ENCODE measurements around the gene PSKH1.
"Not testable (repeated sequence)": the region's sequence is repeated elsewhere in the genome, so short reads cannot be mapped to it uniquely, and the experiment has no call there.

The PSKH1 gene

DNA sequence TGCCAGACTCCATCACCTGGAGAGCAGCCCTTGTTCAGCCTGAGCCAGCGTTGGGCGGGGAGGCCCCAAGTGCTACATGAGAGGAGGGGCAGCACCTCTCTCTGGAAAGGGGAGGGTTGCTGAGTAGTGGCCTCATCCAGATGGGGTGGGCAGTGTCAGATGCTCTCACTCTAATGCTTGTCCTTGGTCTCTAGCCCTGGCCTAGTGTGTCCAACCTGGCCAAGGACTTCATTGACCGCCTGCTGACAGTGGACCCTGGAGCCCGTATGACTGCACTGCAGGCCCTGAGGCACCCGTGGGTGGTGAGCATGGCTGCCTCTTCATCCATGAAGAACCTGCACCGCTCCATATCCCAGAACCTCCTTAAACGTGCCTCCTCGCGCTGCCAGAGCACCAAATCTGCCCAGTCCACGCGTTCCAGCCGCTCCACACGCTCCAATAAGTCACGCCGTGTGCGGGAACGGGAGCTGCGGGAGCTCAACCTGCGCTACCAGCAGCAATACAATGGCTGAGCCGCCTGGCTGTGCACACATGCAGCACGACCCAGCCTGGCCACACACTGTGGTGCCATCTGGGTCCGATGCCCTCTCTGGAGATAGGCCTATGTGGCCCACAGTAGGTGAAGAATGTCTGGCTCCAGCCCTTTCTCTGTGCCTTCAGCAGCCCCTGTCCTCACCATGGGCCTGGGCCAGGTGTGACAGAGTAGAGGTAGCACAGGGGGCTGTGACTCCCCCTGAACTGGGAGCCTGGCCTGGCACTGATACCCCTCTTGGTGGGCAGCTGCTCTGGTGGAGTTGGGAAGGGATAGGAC, 34.3 kb downstream of the PSKH1 start:
- no peak for DNase-seq

DNA sequence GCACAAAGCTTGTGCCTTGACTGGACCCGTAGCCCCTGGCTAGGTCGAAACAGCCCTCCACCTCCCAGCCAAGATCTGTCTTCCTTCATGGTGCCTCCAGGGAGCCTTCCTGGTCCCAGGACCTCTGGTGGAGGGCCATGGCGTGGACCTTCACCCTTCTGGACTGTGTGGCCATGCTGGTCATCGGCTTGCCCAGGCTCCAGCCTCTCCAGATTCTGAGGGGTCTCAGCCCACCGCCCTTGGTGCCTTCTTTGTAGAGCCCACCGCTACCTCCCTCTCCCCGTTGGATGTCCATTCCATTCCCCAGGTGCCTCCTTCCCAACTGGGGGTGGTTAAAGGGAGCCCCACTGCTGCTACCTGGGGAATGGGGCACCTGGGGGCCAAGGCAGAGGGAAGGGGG, 35.1 kb downstream of the PSKH1 start:
- DNase-seq = no peak

DNA sequence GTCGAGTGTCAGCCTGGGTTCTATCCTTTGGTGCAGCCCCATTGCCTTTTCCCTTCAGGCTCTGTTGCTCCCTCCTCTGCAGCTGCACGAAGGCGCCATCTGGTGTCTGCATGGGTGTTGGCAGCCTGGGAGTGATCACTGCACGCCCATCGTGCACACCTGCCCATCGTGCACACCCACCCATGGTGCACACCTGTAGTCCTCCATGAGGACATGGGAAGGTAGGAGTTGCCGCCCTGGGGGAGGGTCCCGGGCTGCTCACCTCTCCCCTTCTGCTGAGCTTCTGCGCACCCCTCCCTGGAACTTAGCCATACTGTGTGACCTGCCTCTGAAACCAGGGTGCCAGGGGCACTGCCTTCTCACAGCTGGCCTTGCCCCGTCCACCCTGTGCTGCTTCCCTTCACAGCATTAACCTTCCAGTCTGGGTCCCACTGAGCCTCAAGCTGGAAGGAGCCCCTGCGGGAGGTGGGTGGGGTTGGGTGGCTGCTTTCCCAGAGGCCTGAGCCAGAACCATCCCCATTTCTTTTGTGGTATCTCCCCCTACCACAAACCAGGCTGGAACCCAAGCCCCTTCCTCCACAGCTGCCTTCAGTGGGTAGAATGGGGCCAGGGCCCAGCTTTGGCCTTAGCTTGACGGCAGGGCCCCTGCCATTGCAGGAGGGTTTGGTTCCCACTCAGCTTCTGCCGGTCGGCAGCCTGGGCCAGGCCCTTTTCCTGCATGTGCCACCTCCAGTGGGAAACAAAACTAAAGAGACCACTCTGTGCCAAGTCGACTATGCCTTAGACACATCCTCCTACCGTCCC, 35.7 kb downstream of the PSKH1 start:
- peak; percentile 81 to 85 for DNase-seq

DNA sequence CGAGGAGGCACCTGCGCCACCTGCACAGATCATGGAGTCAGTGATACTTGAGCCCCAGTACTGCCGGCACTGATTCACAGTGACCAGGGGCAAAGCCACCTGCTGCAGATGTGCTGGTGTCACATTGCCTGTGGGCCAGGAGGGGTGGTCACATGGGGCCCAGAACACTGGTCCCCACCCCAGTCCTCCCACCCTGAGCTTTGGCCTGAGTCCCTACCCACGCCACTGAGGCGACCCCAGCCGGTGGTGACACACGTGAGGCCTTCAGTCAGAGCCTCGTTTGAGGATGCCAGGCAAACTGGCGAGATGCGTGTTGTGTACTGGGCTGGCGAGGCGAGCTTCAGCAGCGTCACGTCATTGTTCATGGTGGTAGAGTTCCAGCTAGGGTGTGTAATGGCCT, 37.1 kb downstream of the PSKH1 start:
- no peak for DNase-seq

DNA sequence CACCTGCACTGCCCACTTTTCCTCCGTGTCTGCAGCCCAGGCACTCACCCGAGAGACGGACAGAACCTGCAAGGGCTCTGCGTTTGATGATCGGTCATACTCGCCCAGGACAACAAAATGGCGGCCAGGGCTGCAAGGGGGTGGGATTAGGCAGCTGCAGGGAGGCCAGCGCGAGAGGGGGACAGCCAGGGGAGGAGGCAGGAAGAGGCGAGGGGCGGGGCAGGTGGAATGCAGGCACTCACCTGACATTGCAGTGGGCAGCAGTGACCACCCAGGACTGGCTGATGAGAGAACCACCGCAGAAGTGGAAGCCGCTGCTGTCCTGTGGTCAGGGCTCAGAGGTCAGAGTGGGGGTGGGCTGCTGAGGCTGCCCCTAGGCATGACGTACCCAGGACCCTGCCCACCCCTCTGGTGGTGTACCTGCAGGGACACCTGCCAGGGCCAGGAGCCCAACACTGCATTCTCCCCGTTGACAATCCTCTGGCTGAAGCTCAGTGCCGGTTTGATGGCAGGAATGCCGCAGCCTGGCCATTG, 37.7 kb downstream of the PSKH1 start:
- no peak for DNase-seq

DNA sequence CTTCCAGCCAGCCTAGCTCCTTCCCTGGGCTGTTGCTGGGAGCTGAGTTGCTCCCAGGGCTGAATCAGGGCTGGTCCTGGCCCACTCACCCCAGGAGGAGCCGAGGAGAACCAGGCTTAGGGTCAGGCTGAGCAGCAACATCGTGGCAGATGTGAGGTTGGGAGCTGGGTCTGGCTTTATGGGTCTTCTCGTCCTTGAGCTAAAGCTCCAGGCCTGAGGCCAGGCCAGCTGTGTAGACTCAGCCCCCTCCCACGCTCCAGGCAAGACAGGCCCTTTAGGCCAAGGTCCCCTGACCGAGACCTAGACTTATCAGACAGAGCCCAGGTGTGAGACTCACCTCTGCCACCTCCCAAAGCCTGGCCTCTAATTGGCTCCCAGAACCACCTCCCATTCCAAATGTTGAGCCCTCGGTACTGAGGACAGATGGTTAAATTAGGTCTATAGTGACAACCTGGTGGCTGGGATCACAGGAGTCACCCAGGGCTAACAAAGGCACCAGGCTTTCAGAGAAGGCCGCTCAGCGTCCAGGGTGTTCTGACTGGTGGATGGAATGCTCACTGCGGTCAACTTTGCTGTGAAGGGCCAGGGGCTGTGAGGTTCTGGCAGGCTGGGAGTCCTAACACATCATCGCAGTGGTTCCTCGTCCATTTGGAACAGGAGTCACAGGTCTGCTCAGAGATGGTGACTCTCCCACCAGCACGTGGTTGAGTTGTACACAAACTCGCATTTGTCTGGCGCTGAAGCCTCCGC, 38.8 kb downstream of the PSKH1 start, which contains the start of gene CTRL:
Gene CTRL (minus strand): TSS at position 151 of the 750 bp plus-strand sequence. CDS start 10 bp downstream, at position 141.
- no peak for DNase-seq

DNA sequence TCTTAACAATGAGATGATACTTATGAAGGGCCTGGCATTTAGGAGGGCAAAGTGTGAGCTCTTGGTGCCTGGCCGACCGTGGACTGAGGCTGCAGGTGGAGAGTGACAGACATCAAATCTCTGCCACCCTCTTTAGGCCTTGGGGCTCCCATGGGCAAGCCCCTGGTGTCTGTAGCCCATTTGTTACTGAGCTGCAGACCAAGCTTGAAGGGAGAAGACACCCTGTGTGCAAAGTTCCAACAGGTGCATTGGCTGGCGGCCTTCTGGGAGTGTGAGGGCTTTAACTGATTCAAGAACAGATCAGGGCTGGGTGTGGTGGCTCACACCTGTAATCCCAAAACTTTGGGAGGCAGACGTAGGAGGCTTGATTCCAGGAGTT, 39.4 kb downstream of the PSKH1 start:
- DNase-seq = no peak

DNA sequence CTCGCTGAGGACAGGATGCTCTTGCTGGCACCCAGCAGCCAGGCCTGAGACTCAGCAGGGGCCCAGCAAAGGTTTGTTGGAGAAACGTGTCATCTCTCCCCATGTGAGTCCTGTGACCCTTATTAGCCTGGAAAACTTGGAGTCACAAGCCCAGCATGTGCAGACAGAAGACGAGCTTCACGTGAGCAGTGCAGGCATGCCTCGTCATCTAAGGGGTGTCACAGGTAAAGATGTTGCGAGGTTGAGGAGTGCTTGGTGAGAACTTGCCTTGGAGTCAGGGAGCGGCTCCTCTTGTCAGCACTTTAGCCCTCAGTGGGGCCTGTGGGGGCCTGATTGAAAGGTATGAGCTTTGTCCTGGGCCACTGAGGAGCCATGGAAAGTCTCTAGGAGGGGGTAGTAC, 40.8 kb downstream of the PSKH1 start:
- DNase-seq = no peak

DNA sequence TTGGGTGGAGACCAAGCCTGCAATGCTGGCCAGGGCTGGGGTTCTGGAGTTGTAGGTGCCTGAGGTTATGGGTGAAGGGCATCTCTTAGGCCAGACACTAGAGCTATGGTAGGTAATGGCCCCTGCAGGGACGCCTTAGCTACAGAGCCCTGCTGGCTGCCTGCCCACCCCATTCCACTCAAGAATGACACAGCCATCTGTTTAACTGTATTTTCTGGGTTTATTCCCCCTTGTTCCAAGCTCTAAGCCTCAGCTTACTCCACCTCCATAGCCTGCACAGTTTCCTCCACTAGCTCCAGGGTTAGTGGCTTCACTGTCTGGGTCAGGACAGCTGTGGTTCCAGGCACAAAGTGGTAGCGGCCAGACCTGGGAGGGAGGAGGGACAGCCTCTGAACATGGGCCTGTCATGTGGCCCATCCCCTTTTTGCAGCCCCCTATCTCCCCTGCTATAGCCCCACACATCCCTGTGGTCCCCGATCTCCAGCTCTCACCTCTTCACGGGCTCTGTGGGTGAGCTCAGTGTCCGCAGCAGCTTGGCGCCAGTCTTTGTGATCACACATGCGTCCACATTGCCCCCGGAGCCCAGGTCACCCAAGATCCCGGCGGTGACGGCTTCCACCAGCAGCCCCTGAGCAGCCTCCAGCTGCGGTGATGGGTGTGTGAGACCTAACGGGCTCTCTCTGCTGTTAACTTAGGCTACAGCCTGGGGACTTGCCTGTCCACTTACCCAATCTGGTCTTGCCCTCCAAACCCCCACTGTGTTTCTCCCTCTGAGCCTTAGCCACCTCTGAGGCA, 41.4 kb downstream of the PSKH1 start:
- DNase-seq = no peak

DNA sequence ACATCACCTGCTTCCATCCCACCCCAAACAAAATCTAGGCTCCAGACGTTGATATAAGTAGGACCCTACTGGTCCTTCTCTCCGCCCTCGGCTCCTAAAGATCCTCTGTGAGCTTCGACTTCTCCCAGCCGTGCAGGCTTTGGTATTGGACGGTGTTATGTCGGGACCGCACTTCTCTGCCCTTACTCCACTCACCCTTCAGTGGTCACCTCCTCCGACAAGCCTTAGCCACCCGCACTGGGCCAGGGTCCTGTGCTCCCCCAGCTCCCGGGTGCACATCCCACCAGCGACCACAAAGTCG, 42.0 kb downstream of the PSKH1 start:
- no peak for DNase-seq

DNA sequence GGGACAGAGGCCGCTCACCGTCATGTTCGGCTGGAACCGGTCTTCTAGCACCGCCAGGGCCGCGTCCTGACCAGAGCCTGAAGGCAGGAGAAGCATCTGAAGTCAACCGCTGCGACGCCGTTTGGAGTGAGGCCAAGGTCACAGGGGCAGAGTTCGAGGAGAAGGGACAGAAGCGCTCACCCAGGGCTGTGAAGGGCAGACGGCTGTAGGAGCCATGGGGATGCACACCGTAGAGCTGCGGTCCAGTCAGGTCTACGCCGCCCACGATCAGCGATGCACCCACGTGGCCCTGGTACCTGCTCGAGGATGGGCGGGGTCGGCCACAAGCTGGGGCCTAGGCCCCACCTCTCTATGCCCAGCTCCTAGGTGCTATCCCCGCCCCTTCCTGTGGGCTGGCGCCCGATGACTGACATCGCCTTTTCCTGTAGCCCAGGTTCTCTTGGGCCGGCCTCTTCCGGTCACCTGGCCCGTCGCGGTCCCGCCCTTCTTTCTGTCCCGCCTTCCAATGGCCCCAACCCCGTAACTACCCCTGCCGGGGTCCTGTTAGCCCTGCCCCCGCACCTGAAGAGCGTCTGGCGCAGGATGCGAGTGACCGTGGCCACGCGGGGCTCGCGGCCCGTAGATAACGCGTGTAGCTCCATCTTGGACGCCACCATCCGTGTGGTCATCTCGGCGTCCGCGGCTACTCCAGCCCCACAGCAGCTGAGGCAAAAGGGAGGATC, 42.5 kb downstream of the PSKH1 start:
- DNase-seq = peak; percentile 97 to 98

DNA sequence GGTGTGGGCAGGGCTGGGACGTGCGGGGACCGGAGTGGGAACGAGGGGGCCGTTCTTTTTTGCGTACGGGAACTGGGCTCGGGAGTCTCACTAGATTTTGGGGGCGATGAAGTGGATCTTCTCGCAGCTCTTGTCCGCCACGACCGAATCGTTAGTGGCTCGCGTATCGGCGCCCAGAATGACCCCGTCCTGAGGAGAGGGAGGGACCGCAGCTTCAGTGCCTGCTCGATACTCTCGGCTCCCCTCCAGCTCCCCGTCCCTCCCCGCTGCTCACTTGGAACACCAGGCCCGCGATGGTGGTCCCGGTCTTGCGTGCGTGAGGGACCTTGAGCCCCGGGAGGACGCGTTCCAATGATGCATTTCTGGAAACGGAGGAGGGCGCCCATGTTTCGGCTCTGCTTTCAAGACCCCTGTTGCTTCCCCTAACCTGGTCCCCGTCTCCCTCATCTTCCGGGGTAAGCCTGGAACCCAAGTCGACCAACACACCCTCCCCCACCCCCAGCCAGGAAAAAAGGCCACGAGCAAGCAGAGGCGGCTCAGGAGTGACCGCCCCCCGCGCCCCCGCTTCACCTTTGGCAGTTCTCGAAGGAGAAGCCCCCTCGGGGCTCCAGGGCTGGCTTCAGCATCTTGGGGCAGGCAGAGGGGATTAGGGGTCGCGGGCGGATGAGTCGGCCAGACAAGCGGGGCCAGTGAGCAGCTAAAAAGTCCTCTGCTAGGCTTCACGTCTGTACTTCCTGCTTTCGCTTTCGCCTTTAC, 43.2 kb downstream of the PSKH1 start, which contains the start of gene PSMB10:
Gene PSMB10 (minus strand): TSS at position 727 of the 756 bp plus-strand sequence. CDS start 101 bp downstream, at position 626.
- peak; percentile 58 to 67 for DNase-seq

DNA sequence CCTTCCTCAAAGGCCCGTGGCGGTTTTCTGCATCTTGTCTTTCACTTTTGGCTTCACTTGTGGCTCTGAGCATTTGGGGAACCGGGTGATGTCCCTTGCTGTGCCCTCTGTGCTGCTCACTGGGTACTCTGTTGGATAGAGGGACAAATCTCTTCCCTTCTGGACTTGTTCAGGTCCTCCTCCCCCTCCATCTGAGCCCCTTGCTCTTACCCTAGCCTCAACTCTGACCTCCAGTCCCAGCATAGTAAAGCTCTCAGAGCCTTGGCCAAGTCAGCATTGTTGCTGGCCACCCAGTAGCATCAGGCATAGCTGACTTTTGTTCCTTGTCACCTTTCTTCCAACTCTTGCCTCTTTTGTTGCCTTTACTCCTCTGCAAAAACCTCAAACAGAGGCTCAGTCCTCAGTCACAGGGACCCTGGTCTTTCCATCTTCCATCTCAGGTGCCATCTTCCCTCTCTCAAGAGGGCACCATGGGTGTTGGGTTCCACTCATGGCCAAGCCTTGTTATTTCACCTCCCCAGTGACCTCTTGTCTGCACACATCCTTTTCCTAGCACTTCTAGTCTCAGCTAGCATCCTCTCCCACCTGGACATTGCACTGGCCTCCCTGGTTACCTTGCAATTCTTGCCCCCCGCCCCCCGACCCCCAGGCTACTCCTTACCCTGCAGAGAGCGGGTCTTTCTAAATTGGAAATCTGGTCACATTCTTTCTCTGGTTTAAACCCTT, 44.0 kb downstream of the PSKH1 start:
- DNase-seq = peak; percentile 74 to 84

DNA sequence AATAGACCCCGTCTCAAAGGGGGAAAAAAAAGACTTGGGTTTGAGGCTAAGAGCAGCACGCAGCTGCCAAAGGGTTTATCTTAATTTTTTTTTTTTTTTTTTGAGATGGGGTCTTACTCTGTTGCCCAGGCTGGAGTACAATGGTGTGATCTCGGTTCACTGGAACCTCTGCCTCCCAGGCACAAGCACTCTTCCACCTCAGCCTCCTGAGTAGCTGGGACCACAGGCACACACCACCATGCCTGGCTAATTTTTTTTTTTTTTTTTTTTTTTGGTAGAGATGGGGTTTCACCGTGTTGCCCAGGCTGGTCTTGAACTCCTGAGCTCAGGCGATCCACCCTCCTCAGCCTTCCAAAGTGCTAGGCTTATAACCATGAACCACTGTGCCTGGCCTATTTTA, 44.7 kb downstream of the PSKH1 start:
- not testable (repeated sequence) for DNase-seq

DNA sequence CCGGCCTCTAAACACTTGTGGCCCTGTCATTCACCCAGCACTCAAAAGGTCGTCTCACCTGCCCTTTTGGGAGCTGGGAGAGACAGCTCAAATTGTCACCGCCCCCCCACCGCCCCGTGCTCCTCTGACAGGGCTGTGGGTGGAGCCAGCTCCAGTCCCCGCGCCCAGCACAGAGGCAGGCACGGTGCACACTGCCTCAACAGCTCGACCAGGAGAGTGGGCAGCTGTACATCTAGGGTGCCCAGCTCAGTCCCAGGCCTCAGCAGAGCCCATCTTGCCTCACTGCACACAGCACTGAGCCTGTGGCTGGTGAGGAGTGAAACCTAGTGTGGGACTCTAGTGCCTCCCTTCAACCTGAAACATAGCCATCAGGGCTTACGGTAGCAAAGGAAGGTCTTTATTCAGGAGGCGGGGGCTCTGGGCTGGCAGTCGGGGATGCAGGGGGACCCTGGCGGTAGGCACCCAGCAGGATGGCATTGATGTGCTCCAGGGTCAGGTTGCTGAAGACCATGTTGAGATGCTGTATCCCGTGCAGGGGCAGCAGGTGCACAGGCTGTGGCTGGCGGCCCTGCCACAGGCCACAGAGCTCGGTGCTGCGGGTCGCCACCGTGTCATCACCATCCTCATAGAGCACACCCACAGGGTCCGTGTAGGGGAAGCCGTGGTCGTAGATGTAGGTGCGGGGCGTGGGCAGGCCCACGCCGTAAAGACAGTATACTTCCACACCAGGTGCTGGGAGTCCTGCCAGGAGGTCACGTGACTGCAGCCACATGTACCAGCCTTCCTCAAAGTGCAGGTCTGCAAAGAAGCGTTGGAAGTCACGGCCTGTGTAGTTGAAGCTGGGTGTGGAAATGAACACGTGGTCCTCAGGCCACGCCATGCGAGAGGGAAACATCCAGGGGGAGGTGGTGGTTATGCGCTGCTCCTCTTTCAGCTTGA, 46.7 kb downstream of the PSKH1 start:
- peak; percentile 60 to 69 for DNase-seq

DNA sequence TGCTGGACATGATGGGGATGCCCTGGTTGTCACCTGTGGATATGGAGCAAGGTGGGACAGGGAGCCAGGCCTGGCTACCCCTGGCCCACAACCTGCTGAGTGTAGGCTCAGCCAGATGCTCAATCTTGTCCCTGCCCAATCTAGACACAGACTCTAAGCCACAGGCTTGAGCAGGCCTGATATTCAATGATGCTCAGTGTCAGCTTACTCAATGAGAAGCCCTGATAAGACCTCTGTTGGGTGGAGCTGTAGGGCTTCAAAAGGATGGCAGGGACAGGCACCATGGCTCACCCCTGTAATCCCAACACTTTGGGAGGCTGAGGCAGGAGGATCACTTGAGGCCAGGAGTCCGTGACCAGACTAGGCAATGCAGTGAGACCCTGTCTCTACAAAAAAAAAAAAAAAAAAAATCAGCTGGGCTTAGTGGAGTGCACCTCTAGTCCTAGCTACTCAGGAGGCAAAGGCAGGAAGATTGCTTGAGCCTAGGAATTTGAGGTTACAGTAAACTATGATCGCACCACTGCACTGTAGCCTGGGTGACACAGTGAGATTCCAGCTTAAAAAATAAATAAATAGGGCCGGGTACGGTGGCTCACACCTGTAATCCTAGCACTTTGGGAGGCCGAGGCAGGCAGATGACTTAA, 47.5 kb downstream of the PSKH1 start:
- no peak for DNase-seq

DNA sequence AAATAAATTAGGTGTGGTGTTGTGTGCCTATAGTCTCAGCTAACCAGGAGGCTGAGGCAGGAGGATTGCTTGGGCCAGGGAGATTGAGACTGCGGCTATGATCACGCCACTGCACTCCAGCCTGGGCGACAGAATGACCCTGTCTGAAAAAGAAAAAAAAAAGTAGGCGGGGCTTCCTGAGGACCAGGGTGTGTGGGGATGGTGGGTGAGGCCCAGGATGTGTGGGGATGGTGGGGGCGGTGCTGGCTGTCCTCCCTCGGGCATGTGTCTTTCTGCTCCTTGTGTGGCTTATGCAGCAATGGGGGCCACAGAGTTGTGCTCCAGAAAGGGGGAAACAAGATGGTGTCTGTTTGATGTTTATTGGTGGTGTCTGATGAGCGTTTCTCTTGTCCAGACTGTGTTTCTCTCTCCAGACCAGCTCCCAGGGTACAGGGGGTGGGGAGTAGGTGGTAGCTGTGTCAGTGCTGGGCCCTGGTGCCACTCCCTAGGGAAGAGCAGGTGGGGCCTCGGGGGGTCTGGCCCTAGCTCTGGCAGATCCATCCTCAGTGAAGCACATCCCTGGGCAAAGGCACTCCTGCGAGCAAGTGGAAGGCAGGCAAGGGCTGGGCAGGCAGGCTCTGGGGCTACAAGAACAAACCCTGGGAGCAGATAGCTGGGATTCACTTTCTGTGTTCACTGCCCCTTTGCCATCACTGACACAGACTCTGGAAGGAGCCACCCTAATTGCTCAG, 48.6 kb downstream of the PSKH1 start:
- DNase-seq = no peak

DNA sequence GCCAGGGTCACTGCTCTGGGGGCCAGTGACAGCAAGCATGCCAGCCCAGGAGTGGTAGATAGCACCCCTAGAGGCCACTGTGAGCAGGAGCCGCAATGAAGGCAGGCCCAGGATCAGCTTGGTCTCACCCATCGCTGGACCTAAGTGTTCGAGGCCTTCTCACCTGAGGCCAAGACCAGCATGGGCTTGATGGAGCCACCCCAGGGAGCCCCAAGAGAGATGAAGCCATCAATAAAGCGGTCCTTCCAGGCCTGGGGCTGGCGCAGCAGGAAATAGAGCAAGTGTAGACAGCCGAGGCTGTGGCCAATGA, 49.1 kb downstream of the PSKH1 start:
- peak; percentile 52 to 58 for DNase-seq

Measured in activated CD4-positive, alpha-beta T cell treated with anti-CD3 and anti-CD28 coated beads, Interleukin-2, amount 50 U/mL, for 48 hours (primary cell).